Tibial nerve (tissue), 4 donors: ENCODE results near the gene FA2H. TPM values are rescaled to one million over a fixed set of nuclear protein-coding genes. Genes with fewer than 3 reads are reported as not detected.

Experiments used
- DNase-seq, 2 donors: peaks; one replicate each; pipeline ENCODE4 v3.0.0-alpha.2; 2019; ENCODE audit warnings: low spot score in 2 of 2
- H3K27ac ChIP-seq, 4 donors: fragments of 200-600 bp; sonication (generic) in 3 of 4; one replicate each; pipeline ENCODE4 v1.5.1; 2017 to 2019; ENCODE audit warnings: mild to moderate bottlenecking in 1 of 4
- H3K27me3 ChIP-seq, 2 donors: fragments of 200-600 bp; sonication (generic) in 1 of 2; one replicate each; pipeline versions ENCODE4 v1.5.1 to v1.6.0; 2017 to 2019
- H3K36me3 ChIP-seq, 3 donors: fragments of 200-600 bp; sonication (generic); one replicate each; pipeline ENCODE4 v1.5.1; 2018 to 2019
- H3K4me1 ChIP-seq, 4 donors: fragments of 200-600 bp; sonication (generic) in 3 of 4; one replicate each; pipeline ENCODE4 v1.5.1; 2017 to 2019
- H3K4me3 ChIP-seq, 4 donors: fragments of 200-600 bp; sonication (generic) in 3 of 4; one replicate each; pipeline ENCODE4 v1.5.1; 2017 to 2019; ENCODE audit warnings: mild to moderate bottlenecking in 1 of 4, moderate library complexity in 1 of 4
- H3K9me3 ChIP-seq, 4 donors: fragments of 200-600 bp; sonication (generic) in 3 of 4; one replicate each; pipeline ENCODE4 v1.5.1; 2017 to 2019
- CTCF ChIP-seq, 5 experiments: fragments of 200-600 bp in 3 of 5; fragments of 450-650 bp in 2 of 5; sonication (generic) in 3 of 5; IDR thresholded peaks; one replicate each; pipeline ENCODE4 v1.5.1; 2016 to 2019; ENCODE audit warnings: antibody characterized with exemption in 5 of 5, mild to moderate bottlenecking in 3 of 5, moderate library complexity in 2 of 5
- EP300 ChIP-seq, 2 donors: sonication (generic); formaldehyde crosslinking; IDR thresholded peaks; one replicate each; pipeline ENCODE4 v1.6.1; 2017; ENCODE audit warnings: antibody characterized with exemption in 2 of 2, mild to moderate bottlenecking in 1 of 2
- POLR2A ChIP-seq, 2 donors: fragments of 450-650 bp; IDR thresholded peaks; one replicate each; pipeline ENCODE4 v1.6.1; 2017; ENCODE audit warnings: antibody characterized with exemption in 2 of 2, mild to moderate bottlenecking in 2 of 2, moderate library complexity in 2 of 2
- WGBS, 2 donors: methylation state at CpG; one replicate each; pipeline ENCODE4 v1.1.5; 2018; 5-methylcytosine and 5-hydroxymethylcytosine counted together
- total RNA-seq, 4 donors: library from RNA; depleted of rRNA; stranded (reverse); fragments of >200 nt; gene quantifications; one replicate each; pipeline ENCODE4 v1.1.0, GENCODE V29; 2016

FA2H gene
- total RNA-seq, 4 donors from 2014 or later: 11.9 to 31.6 (median 21.6) TPM

- Histone ChIP-seq H3K27me3 (no peaks in the 10 kb centered on the region), H3K9me3 (no peaks in the 10 kb centered on the region), H3K36me3 (no peaks in the 10 kb centered on the region), H3K27ac (peak overlapping the region; percentile 65 to 93 (median 82)), H3K4me3 (no peak overlapping the region), H3K4me1 (peaks cover 0 to 60% (median 11%) of the 10 kb centered on the region in 4 donors)
- DNase-seq: no peak
- TF ChIP-seq CTCF (IDR thresholded peaks at IDR 0.05): no peak
- no peak for TF ChIP-seq POLR2A (IDR thresholded peaks at IDR 0.05)
- TF ChIP-seq EP300 (IDR thresholded peaks at IDR 0.05): no peak
- 33 to 46% methylated on average over 17 to 20 of the region's 20 CpGs for WGBS, 2 donors
Observed at GRCh38 chr16:74749291-74750055, 25.1 kb downstream of the FA2H start.

- peak overlapping the region; percentile 65 to 93 (median 82) for H3K27ac ChIP-seq
- no peaks in the 10 kb centered on the region for H3K36me3 ChIP-seq
- 45 to 69% methylated on average over 19 of the region's 19 CpGs for WGBS, 2 donors
Observed at GRCh38 chr16:74748616-74749026, 26.0 kb downstream of the FA2H start.

GRCh38 chr16:74747716-74748615 is 26.7 kb downstream of the FA2H start:
- Histone ChIP-seq H3K9me3 (no peaks in the 10 kb centered on the region), H3K27me3 (no peaks in the 10 kb centered on the region), H3K4me1 (peaks cover 0 to 75% (median 22%) of the 10 kb centered on the region in 4 donors), H3K36me3 (no peaks in the 10 kb centered on the region), H3K4me3 (no peak overlapping the region), H3K27ac (peak overlapping the region; percentile 65 to 93 (median 82))
- 45 to 49% methylated on average over 12 to 31 of the region's 32 CpGs for WGBS, 2 donors
- TF ChIP-seq EP300 (IDR thresholded peaks at IDR 0.05): peak in 1 of 2 donors; percentile 34
- no peak for TF ChIP-seq CTCF (IDR thresholded peaks at IDR 0.05)
- no peak for DNase-seq

More at GRCh38 chr16:74748616-74749026, 26.0 kb downstream of the FA2H start:
- no peaks in the 10 kb centered on the region for H3K27me3 ChIP-seq
- no peaks in the 10 kb centered on the region for H3K9me3 ChIP-seq
- no peak overlapping the region for H3K4me3 ChIP-seq
- TF ChIP-seq CTCF (IDR thresholded peaks at IDR 0.05) (no peak), POLR2A (IDR thresholded peaks at IDR 0.05) (no peak), EP300 (IDR thresholded peaks at IDR 0.05) (no peak)
- peaks cover 0 to 69% (median 16%) of the 10 kb centered on the region in 4 donors for H3K4me1 ChIP-seq
- no peak for DNase-seq

- H3K4me3 ChIP-seq: no peak overlapping the region
- H3K27ac ChIP-seq: peak overlapping the region in 3 of 4 donors; percentile 40 to 93 (median 90)
- H3K27me3 ChIP-seq: no peaks in the 10 kb centered on the region
- TF ChIP-seq EP300 (IDR thresholded peaks at IDR 0.05): no peak
- no peak for TF ChIP-seq CTCF (IDR thresholded peaks at IDR 0.05)
- no peaks in the 10 kb centered on the region for H3K9me3 ChIP-seq
- H3K36me3 ChIP-seq: no peaks in the 10 kb centered on the region
- DNase-seq: no peak
- WGBS, 2 donors: 75 to 77% methylated on average over 7 of the region's 7 CpGs
- peaks cover 0 to 94% (median 33%) of the 10 kb centered on the region in 4 donors for H3K4me1 ChIP-seq
Observed at GRCh38 chr16:74745926-74746325, 28.7 kb downstream of the FA2H start.
